SK-N-SH (cell line): ENCODE results near the gene NYAP2. TPM values are rescaled to one million over a fixed set of nuclear protein-coding genes. Genes with fewer than 3 reads are reported as not detected.

Experiments
- CTCF ChIA-PET: fragments of 300-600, 350-600 bp; formaldehyde crosslinking; extraction: SDS; loops from one replicate; lab custom pipeline; 2021; lab: Yijun Ruan, JAX
- POLR2A ChIA-PET: fragments of 350-600 bp; sonication (Branson Sonifier 250); formaldehyde crosslinking; extraction: SDS; loops from one replicate; lab custom pipeline; 2020; ENCODE audit warnings: antibody characterized with exemption, inconsistent platforms; lab: Yijun Ruan, JAX
- DNase-seq: peaks from one replicate; pipeline ENCODE4 v3.0.0; 2012
- H2AFZ ChIP-seq: fragments of 200-600 bp; sonication (generic); 2 replicates; pipeline ENCODE4 v1.8.1; 2016; ENCODE audit warnings: antibody characterized with exemption, mild to moderate bottlenecking, low read depth
- H3F3A ChIP-seq: fragments of 200-600 bp; sonication (generic); replicated peaks from 2 replicates; pipeline ENCODE3; 2016; ENCODE audit warnings: antibody characterized with exemption, mild to moderate bottlenecking; ENCODE audit not compliant: insufficient read depth
- H3K27ac ChIP-seq, 2 experiments: fragments of 200-500 bp in 1 of 2; fragments of 200-600 bp in 1 of 2; sonication (Bioruptor generic) in 1 of 2; sonication (generic), shearing (Covaris generic) in 1 of 2; 2 replicates each; pipeline versions ENCODE4 v1.5.1 to v1.6.1; 2014 to 2016; ENCODE audit warnings: low read depth in 2 of 2, inconsistent platforms in 1 of 2, low read length in 1 of 2, mild to moderate bottlenecking in 1 of 2, mixed read lengths in 1 of 2
- H3K27me3 ChIP-seq: fragments of 200-600 bp; sonication (generic), shearing (Covaris generic); 2 replicates; pipeline ENCODE4 v1.6.1; 2016; ENCODE audit warnings: mixed run types; ENCODE audit not compliant: insufficient read depth
- H3K36me3 ChIP-seq, 2 experiments: fragments of 200-500 bp in 1 of 2; fragments of 200-600 bp in 1 of 2; sonication (Bioruptor generic) in 1 of 2; sonication (generic) in 1 of 2; replicated peaks in 1 of 2; 2 replicates each; pipeline versions ENCODE3 to v1.5.1; 2014 to 2016; ENCODE audit warnings: low read length in 1 of 2, mild to moderate bottlenecking in 1 of 2; ENCODE audit not compliant: insufficient read depth in 2 of 2, control insufficient read depth in 1 of 2
- H3K4me1 ChIP-seq, 2 experiments: fragments of 200-500 bp in 1 of 2; fragments of 200-600 bp in 1 of 2; sonication (Bioruptor generic) in 1 of 2; sonication (generic), shearing (Covaris generic) in 1 of 2; 2 replicates each; pipeline versions ENCODE4 v1.5.1 to v1.6.1; 2014 to 2016; ENCODE audit warnings: low read depth in 1 of 2, low read length in 1 of 2, mixed run types in 1 of 2; ENCODE audit not compliant: insufficient read depth in 2 of 2, control insufficient read depth in 1 of 2
- H3K4me2 ChIP-seq: fragments of 200-600 bp; sonication (generic), shearing (Covaris generic); 2 replicates; pipeline ENCODE4 v1.6.1; 2017; ENCODE audit warnings: mixed run types
- H3K4me3 ChIP-seq, 2 experiments: fragments of 200-500 bp in 1 of 2; fragments of 200-600 bp in 1 of 2; sonication (Bioruptor generic) in 1 of 2; sonication (generic), shearing (Covaris generic) in 1 of 2; 2 replicates each; pipeline versions ENCODE4 v1.5.1 to v1.8.1; 2014 to 2016; ENCODE audit warnings: low read depth in 2 of 2, inconsistent platforms in 1 of 2, low read length in 1 of 2, mild to moderate bottlenecking in 1 of 2, mixed read lengths in 1 of 2, moderate library complexity in 1 of 2
- H3K79me2 ChIP-seq: fragments of 200-600 bp; sonication (generic); 2 replicates; pipeline ENCODE4 v1.8.1; 2017; ENCODE audit warnings: mild to moderate bottlenecking; ENCODE audit not compliant: insufficient read depth
- H3K9ac ChIP-seq: fragments of 200-600 bp; sonication (generic); 2 replicates; pipeline ENCODE4 v1.6.1; 2017; ENCODE audit warnings: mixed run types
- H3K9me2 ChIP-seq: fragments of 200-600 bp; sonication (generic); 2 replicates; pipeline ENCODE4 v1.6.1; 2017; ENCODE audit warnings: mixed run types
- H3K9me3 ChIP-seq: fragments of 200-600 bp; sonication (generic); 2 replicates; pipeline ENCODE4 v1.6.1; 2017; ENCODE audit warnings: mixed run types, mild to moderate bottlenecking, moderate library complexity
- H4K20me1 ChIP-seq: fragments of 200-600 bp; sonication (generic); 2 replicates; pipeline ENCODE4 v1.6.1; 2017; ENCODE audit warnings: mild to moderate bottlenecking, mixed run types; ENCODE audit not compliant: insufficient read depth
- FOSL2 ChIP-seq: IDR thresholded peaks from 2 replicates; pipeline ENCODE4 v1.4.0; 2012; ENCODE audit warnings: low read depth, mild to moderate bottlenecking, moderate library complexity, borderline replicate concordance
- FOXJ3 ChIP-seq: sonication (generic); formaldehyde crosslinking; IDR thresholded peaks from 2 replicates; pipeline ENCODE4 v1.5.1; 2020; ENCODE audit warnings: mild to moderate bottlenecking, missing genetic modification reagents
- GABPA ChIP-seq: IDR thresholded peaks from 2 replicates; pipeline ENCODE4 v1.4.0; 2012; ENCODE audit warnings: low read depth, mild to moderate bottlenecking
- GATA2 ChIP-seq: sonication (generic); formaldehyde crosslinking; IDR thresholded peaks from 2 replicates; pipeline ENCODE4 v1.5.0; 2020; ENCODE audit warnings: mild to moderate bottlenecking, missing genetic modification reagents
- JUND ChIP-seq: IDR thresholded peaks from 2 replicates; pipeline ENCODE4 v1.4.0; 2012
- MAX ChIP-seq: IDR thresholded peaks from 2 replicates; pipeline ENCODE4 v1.4.0; 2012; ENCODE audit warnings: low read depth
- MEF2A ChIP-seq: IDR thresholded peaks from 2 replicates; pipeline ENCODE4 v1.4.0; 2012; ENCODE audit warnings: low read depth, borderline replicate concordance
- MXI1 ChIP-seq: IDR thresholded peaks from 2 replicates; pipeline ENCODE4 v1.6.1; 2012; ENCODE audit warnings: mild to moderate bottlenecking, low read depth, low read length, improper control_type of control experiment
- NRF1 ChIP-seq: IDR thresholded peaks from 2 replicates; pipeline ENCODE4 v1.6.1; 2012; ENCODE audit warnings: low read depth, mild to moderate bottlenecking, low read length
- RAD21 ChIP-seq: IDR thresholded peaks from 2 replicates; pipeline ENCODE4 v1.6.1; 2012; ENCODE audit warnings: mild to moderate bottlenecking, low read length
- RFX5 ChIP-seq: IDR thresholded peaks from 2 replicates; pipeline ENCODE4 v1.6.1; 2012; ENCODE audit warnings: mild to moderate bottlenecking, improper control_type of control experiment, low read length
- RXRA ChIP-seq: IDR thresholded peaks from 2 replicates; pipeline ENCODE4 v1.4.0; 2012; ENCODE audit warnings: low read depth, mild to moderate bottlenecking, borderline replicate concordance
- SMC3 ChIP-seq: IDR thresholded peaks from 2 replicates; pipeline ENCODE4 v1.6.1; 2012; ENCODE audit warnings: low read depth, low read length, improper control_type of control experiment
- TAF1 ChIP-seq: IDR thresholded peaks from 2 replicates; pipeline ENCODE4 v1.6.1; 2012; ENCODE audit warnings: low read depth, mild to moderate bottlenecking, low read length, moderate library complexity, borderline replicate concordance
- USF1 ChIP-seq: IDR thresholded peaks from 2 replicates; pipeline ENCODE4 v1.4.0; 2012; ENCODE audit warnings: low read depth, borderline replicate concordance
- YY1 ChIP-seq: IDR thresholded peaks from 2 replicates; pipeline ENCODE4 v1.4.0; 2012; ENCODE audit warnings: low read depth, mild to moderate bottlenecking
- WGBS: methylation state at CpG from one replicate; pipeline ENCODE4 v1.1.6; 2017; ENCODE audit warnings: low lambda C conversion rate; 5-methylcytosine and 5-hydroxymethylcytosine counted together
- polyA plus RNA-seq, 3 experiments: library from polyadenylated mRNA; depleted of rRNA; stranded (reverse); fragments of >200 nt; gene quantifications; 2 replicates each; pipeline ENCODE4 v1.2.3, GENCODE V29; 2012
- TF ChIP-seq, protein P1 (sequence below): IDR thresholded peaks from 2 replicates; pipeline ENCODE4; 2012
- TF ChIP-seq, protein P2 (sequence below): IDR thresholded peaks from 2 replicates; pipeline ENCODE4 v1.4.0; 2012; ENCODE audit warnings: low read depth, borderline replicate concordance
- TF ChIP-seq, protein P3 (sequence below): fragments of 150-350 bp; IDR thresholded peaks from 2 replicates; pipeline ENCODE4 v1.6.1; 2017; ENCODE audit warnings: antibody characterized with exemption, low read length, low read depth, borderline replicate concordance

Gene NYAP2
- polyA plus RNA-seq, 1 of the 3 experiments (the other 2 are of a cell fraction): not detected

- no peaks in the 10 kb centered on the region for H3F3A ChIP-seq
- no peak overlapping the region for H2AFZ ChIP-seq
- WGBS: 40% methylated on average over 1 of the region's 1 CpG
- H3K79me2 ChIP-seq: no peaks in the 10 kb centered on the region
- H3K9me2 ChIP-seq: no peaks in the 10 kb centered on the region
- peaks cover 0 to 5% of the 10 kb centered on the region in 2 experiments; a peak in 1 of 4 replicates for H3K4me1 ChIP-seq
- H3K27me3 ChIP-seq: no peaks in the 10 kb centered on the region
- DNase-seq: no peak
- TF ChIP-seq NRF1 (no peak), GATA2 (CRISPR knock-in tag) (no peak), RAD21 (no peak), GABPA (no peak), TAF1 (no peak)
- H3K36me3 ChIP-seq: no peaks in the 10 kb centered on the region
- no peak overlapping the region for H3K27ac ChIP-seq
- POLR2A ChIA-PET: no interaction called here
- H3K9ac ChIP-seq: no peak overlapping the region
- no peak overlapping the region for H3K4me3 ChIP-seq
- H3K9me3 ChIP-seq: no peaks in the 10 kb centered on the region
- CTCF ChIA-PET: interaction anchor here (0.8 to 1.6 kb wide), 2 partner anchors 24 to 249 kb away, joined by 3 read pairs; no protein-coding TSS in a partner anchor
- H3K4me2 ChIP-seq: no peak overlapping the region
- H4K20me1 ChIP-seq: no peaks in the 10 kb centered on the region
Measured at GRCh38 chr2:225532096-225532495, 132.6 kb downstream of the NYAP2 start.

DNA sequence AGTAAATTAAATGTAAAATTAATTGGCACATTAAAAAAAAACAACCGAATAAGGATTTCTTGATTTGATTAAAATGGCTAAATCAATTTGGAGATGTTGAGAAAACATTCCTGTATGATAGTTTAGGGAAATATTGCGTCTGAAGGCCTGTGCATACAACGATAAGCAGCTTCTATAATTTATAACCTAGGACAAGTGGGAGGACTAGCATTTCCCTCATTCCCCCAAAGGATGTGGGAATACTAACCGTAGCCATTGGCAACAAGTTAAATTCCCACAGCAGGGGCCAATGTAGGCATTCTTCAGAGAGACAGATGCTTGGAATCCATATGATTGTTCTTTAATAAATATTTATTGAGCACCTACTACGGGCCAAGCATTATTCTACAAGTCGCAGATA, 134.5 kb downstream of the NYAP2 start:
- no peak overlapping the region for H2AFZ ChIP-seq
- no peaks in the 10 kb centered on the region for H3K36me3 ChIP-seq
- no peaks in the 10 kb centered on the region for H3K9me3 ChIP-seq
- H4K20me1 ChIP-seq: no peaks in the 10 kb centered on the region
- no peak overlapping the region for H3K4me3 ChIP-seq
- DNase-seq: no peak
- no peak overlapping the region for H3K27ac ChIP-seq
- peaks cover 0 to 5% of the 10 kb centered on the region in 2 experiments; a peak in 1 of 4 replicates for H3K4me1 ChIP-seq
- no peaks in the 10 kb centered on the region for H3K27me3 ChIP-seq
- no peaks in the 10 kb centered on the region for H3F3A ChIP-seq
- H3K9me2 ChIP-seq: no peaks in the 10 kb centered on the region
- TF ChIP-seq RXRA: no peak
- no peak for TF ChIP-seq JUND
- no peak for TF ChIP-seq YY1
- TF ChIP-seq USF1: no peak
- TF ChIP-seq SMC3: no peak
- TF ChIP-seq, protein P1, sequence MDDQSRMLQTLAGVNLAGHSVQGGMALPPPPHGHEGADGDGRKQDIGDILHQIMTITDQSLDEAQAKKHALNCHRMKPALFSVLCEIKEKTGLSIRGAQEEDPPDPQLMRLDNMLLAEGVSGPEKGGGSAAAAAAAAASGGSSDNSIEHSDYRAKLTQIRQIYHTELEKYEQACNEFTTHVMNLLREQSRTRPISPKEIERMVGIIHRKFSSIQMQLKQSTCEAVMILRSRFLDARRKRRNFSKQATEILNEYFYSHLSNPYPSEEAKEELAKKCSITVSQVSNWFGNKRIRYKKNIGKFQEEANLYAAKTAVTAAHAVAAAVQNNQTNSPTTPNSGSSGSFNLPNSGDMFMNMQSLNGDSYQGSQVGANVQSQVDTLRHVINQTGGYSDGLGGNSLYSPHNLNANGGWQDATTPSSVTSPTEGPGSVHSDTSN: no peak
- no peak for TF ChIP-seq FOSL2
- TF ChIP-seq, protein P2, sequence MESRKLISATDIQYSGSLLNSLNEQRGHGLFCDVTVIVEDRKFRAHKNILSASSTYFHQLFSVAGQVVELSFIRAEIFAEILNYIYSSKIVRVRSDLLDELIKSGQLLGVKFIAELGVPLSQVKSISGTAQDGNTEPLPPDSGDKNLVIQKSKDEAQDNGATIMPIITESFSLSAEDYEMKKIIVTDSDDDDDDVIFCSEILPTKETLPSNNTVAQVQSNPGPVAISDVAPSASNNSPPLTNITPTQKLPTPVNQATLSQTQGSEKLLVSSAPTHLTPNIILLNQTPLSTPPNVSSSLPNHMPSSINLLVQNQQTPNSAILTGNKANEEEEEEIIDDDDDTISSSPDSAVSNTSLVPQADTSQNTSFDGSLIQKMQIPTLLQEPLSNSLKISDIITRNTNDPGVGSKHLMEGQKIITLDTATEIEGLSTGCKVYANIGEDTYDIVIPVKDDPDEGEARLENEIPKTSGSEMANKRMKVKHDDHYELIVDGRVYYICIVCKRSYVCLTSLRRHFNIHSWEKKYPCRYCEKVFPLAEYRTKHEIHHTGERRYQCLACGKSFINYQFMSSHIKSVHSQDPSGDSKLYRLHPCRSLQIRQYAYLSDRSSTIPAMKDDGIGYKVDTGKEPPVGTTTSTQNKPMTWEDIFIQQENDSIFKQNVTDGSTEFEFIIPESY: no peak
- no peak for TF ChIP-seq FOXJ3 (CRISPR knock-in tag)
- TF ChIP-seq MAX: no peak
- TF ChIP-seq MXI1: no peak
- TF ChIP-seq, protein P3, sequence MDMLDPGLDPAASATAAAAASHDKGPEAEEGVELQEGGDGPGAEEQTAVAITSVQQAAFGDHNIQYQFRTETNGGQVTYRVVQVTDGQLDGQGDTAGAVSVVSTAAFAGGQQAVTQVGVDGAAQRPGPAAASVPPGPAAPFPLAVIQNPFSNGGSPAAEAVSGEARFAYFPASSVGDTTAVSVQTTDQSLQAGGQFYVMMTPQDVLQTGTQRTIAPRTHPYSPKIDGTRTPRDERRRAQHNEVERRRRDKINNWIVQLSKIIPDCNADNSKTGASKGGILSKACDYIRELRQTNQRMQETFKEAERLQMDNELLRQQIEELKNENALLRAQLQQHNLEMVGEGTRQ: no peak
- no peak for TF ChIP-seq MEF2A
- no peak for TF ChIP-seq RFX5
- TF ChIP-seq, all 33 proteins: peak for 0
- Histone ChIP-seq H3K9ac (no peak overlapping the region), H3K4me2 (no peak overlapping the region), H3K79me2 (no peaks in the 10 kb centered on the region)
- ChIA-PET CTCF (no interaction called here), POLR2A (no interaction called here)
- 26% methylated on average over 6 of the region's 6 CpGs for WGBS
